GM21526 (cell line): ENCODE data around the gene ATP10A.

Experiments
- ATAC-seq: cut with Tn5 transposase; IDR thresholded peaks from one replicate; pipeline ENCODE4 v1.9.1; 2021; ENCODE audit warnings: moderate library complexity; ENCODE audit not compliant: unreplicated experiment, low FRiP score

Gene ATP10A

DNA sequence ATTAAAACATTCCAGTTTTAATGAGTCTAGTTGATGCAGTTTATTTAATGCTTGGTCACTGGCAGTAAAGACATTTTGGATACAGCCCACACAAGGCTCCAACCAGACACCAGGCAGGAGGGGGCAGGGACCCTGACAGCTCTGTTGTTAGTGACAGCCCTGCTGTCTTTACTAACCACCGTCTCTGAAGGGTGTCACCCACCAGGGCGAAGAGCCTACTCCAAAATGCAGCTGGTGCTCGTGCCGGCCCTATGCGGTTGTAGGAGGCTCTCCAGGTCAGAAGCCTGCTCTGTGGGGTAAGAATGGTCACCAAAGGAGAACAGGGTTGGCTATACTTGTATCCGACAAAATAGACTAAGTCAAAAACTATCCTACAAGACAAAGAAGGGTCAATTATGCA lies 132.2 kb downstream of the ATP10A start:
- ATAC-seq = no peak

DNA sequence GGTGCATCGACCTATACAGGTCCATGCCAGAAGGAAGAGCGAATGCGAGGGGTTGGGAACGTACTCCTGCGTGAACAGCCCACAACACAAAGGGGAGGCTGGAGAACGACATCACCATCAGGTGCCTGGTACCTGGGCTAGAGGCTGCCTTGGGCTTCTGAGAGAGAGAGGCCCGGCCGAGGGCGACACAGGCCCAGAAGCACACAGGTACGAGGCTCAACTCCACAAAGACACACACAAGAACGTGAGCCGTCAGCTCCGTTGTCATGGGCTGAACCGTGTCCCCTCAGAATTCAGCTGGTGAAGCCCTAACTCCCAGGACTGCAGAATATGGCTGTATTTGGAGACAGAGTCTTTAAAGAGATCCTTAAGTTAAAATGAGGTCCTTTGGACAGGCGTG lies 134.3 kb downstream of the ATP10A start:
- ATAC-seq = no peak

DNA sequence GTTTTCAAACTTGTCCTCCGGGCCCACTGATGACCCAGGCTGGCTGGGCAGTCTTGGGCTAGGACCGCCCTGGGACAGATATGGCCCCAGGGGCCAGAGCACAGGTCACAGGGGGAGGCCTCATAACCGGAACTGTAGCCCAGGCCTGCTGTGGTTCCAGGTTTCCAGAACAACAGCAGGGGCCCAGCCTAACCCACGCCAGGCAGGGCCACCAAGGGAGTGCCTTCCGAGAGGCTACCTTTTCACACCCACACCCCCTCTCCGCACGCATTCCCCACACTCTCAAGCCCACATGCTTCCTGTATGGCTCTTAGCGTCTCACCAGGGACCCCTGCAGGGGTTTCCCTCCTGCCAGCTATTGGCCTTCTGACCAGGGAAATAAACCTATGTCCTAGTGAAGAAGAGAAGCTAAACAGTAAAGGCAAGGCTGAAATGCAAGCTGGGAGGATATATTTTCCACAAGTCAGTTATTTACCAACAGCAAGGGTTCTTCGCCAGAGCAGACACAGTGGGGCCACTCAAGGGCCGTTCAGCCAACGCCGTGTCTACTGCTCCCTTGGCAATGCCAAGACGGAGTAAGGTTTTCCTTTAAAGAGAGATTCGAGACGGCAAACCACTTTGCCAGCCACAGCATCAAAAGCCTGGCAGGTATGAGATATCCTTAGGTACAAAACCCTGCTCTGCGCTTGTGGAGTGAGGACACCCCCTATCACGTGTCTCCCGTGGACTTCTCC lies 135.1 kb downstream of the ATP10A start:
- no peak for ATAC-seq

DNA sequence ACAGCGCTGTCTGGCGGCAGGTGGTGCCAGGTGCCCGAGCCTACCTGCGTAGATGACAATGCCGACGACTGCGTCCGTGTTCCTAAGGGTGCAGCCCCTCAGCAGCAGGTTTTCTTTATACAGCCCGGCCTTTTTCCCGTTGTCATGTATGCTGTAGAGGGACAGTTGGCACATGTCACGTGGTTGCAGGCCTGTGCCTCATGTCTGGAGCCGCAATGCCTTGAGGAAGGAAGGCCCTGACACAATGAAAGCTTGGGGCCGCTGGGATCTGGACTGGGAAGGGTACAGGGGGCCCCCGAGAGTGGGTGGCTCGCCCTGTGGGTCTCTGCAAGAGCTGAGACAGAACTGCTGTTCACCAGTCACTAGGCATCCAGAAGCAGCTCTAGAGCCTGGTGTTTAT lies 136.0 kb downstream of the ATP10A start:
- ATAC-seq = no peak

DNA sequence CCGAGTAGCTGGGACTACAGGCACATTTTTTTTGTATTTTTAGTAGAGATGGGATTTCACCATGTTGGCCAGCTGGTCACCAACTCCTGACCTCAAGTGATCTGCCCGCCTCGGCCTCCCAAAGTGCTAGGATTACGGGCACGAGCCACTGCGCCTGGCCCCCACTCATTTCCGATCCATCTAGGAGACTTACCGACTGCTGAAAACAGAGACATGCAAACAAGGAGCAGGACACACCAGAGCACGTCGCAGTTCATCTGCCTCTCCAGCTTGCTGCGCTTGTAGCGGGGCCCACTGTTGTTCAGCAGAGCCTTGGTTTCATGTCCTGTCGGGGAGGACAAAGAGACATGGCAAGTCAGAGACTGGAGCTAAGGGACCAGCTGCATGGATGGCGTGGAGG lies 137.4 kb downstream of the ATP10A start:
- no peak for ATAC-seq

DNA sequence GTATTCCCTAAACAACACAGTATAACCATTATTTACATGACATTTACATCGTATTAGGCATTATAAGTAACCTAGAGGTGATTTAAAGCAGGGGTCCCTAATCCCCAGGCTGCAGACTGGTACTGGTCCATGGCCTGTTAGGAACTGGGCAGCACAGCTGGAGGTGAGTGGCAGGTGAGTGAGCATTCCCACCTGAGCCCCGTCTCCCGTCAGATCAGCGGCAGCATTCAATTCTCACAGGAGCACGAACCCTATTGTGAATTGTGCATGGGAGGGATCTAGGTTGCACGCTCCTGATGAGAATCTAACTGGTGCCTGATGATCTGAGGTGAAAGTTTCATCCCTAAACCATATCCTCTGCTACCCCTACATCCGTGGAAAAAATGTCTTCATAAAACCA lies 138.2 kb downstream of the ATP10A start:
- ATAC-seq = no peak

DNA sequence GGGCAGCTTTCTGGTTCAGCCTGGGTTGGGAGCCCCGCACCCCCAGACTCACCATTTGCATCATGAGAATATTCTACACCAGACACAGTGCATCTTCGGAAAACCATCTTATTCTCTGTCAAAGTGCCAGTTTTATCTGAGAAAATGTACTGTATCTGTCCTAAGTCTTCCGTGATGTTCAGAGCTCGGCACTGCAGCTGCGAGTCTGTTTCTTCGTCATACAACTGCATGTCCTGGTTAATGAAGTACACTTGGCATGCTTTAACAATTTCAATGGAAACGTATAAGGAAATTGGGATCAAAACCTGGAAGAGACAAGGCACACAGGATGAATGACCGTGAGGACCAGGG lies 141.5 kb downstream of the ATP10A start:
- ATAC-seq = no peak

DNA sequence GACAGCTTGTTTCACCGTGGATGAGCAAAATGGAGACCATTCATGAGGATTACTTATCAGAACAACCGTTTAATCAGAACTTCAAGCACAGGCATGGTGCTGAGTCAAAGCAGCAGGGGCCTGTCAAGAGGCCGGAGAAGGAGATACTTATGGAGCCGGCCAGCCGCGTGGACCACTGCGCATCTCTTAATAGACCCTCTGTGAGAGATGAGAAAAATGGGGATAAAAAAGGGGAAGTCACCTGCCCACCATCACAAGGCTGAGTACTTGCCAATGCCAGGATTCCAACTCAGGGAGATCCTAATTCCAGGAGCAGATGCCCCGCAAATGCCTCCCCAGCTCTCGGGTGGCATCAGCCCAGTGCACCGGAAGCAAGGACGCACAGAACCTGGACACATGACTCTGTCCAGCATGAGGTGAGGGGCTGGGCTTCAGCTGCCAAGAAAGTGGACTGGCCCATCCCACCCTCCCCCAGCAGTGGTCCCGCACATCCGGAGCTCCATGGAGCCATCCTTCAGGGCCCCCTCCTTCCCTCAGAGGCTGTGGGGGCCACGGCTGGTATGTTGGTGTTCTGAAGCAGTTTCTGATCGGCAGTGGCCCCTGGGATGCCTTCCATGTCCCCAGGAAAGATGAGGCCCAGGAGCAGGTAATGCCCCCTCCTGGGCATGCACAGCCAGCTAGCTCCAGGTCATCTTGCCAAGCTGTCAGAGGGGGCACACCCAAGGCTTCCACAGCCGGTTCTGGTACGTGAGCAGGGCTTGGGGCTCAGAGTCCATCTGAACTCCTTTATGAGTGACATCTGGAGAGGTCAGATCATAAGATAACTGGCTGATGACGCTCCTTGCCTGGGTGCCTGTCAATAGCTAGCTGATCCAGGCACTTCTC lies 143.8 kb downstream of the ATP10A start:
- no peak for ATAC-seq

DNA sequence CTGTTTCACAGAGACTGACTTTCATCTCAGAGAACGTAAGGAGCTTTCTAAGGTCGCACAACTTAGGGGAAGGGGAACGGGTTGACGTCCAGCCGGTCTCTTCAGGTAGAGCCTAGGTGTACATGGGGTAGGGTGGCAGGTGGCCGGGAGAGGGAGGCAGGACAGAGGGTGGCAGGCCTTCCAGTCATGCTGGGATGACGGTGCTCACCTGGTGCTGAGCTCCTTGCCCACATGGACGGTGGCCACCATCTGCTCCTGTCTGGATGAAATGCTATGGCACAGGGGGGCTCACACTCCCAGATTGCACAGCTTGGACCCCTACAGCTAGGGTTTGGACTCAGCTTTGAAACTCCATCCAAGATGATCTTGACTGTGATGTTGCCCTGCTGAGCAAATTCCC lies 144.5 kb downstream of the ATP10A start:
- no peak for ATAC-seq

DNA sequence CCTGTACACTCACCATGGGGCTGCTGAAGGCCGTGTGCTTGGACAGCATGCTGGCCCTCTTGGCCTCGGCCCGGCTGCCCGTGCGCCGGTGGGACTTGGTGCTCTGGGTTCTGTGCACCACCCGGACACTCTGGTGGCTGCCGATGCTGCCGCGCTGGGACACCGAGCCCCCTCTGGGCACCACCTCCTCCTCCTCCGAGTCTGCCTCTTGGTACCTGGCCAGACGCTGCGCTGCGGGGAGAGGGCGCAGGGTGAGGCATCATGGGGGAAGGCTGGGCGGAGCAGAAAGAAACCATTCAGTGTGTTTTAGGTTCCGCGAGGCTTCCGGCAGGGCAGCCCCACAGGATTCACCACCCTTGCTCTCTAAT lies 145.0 kb downstream of the ATP10A start:
- ATAC-seq = no peak

DNA sequence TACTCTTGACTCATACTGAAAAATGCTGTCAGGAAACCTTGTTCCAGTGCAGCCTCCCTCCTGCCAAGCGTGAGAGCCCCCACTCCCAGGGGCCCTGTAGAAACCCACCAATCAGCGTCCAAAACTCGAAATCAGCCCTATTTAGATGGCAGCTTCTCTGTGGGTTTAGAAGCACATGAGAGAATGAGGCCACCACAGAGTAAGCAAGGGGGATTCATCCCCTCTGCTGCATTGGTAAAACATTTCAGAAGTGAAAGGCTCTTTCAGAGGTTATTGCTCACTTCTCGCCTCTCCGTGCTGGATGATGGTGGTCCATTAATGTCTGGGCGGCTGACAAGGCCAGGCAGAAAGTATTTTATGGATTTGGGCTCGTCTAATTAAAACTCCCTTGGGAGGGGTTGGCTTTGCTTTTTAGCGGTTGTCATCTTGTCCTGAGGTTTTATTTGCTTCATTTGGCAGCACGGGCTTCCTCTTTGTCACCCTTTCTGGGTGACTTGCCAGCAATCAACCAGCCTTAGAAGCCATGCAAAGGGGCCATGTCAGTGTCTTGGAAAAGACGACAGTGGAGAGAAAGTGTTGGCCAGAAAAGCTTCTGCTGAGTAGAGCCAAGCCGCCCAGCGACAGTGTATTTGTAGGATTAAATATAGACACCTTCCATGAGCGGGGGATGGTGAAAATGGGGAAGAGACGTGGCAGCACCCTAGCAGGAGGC lies 145.5 kb downstream of the ATP10A start:
- no peak for ATAC-seq

DNA sequence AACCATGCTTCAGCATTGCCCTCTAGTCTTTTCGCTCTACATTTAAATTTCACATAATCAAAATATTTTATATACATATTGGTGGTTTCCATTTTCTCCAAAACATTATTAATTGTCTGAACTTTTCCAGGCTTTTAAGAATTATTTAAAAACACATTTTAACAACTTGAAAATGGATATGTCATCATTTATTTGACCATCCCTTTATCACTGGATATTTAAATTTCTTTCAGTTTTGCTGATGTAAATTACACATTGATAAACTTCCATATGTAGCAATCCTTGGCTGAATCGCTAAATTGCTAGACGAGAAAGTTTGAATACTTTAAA lies 146.0 kb downstream of the ATP10A start:
- ATAC-seq = no peak

DNA sequence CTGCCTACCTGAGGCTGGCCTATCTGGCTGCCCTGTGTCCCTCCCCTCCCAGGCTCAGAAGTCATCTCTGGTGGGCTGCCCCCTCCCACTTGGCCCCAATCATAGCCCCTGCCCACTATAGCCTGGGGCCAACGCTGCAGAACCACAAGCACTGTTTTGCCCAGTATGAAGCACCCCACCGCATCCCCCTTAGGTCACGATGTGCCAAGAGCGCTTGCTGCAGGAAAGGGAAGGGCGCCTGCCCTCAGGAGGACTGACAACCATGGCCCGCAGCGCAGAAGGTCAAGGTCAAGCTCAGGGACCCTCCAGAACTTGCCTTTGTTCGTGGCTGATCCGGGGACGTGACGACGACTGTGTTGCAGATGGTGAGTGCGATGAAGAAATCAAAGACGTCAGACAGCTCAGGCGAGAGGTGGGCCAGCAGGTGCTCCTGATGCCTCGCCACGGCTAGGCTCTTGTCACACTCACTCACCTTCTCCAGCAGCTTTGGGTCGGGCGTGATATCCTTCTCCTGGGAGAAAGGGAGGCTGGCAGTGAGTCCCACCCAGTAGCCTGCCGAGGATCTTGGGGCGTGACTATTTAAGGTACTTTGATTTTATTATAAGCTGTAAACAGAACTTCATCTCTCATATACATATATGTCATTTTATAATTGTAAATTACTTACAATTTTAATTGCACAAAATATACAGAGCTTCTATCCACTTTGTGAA lies 146.6 kb downstream of the ATP10A start:
- no peak for ATAC-seq

DNA sequence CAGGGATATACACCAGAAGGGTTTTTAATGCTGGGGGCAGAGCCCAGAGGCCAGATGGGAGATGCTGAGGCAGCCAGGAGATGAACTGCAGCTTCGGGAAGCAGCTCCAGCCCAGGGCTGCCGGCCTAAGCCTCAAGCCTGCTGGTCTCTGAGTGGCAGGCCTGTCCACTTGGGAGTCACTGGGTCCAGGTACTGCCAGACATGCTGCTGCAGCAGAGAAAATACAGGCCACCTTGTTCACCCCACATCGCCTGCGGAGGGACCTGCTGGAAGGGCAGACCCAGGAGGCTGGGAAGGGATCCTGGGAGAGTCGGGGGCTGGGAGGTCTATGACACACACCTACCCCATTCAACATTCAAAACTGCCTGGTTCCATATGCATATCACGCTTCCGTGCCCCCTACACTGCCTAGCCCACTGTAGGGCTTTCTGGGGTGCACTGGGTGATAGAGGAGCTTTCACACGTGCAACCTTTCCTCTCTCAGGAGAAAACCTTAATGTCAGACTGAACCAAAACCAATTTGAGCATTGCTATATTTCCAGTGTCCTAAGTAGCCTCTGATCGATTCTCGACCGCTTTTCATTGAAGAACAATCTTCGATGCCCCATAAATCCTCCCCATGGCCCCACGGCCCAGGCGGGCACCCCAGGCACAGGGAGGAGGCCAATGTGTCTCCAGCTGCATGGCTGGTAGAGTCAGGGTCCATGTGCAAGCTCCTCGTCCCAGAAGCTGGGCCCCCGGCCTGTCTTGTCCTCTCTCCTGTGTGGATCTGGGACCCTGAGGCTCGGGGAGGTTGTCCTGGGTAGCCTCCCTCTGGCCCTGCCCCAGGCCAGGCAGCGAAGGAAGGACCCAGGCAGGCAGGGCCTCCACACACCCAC lies 147.4 kb downstream of the ATP10A start:
- no peak for ATAC-seq

DNA sequence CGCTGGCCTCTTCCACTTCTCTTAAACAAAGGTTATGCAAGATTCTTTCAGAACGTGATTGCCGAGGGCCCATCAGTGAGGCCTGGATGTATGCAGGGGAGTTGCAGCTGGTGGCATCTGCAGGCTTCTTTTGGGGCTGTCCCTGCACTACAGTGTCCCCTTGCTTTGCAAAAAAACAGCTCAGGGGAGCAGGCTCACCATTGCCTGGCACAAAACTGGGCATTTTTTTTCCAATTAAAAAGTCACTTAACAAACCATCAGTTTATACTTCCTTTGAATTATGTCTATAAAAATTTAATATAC lies 148.6 kb downstream of the ATP10A start:
- ATAC-seq = no peak

DNA sequence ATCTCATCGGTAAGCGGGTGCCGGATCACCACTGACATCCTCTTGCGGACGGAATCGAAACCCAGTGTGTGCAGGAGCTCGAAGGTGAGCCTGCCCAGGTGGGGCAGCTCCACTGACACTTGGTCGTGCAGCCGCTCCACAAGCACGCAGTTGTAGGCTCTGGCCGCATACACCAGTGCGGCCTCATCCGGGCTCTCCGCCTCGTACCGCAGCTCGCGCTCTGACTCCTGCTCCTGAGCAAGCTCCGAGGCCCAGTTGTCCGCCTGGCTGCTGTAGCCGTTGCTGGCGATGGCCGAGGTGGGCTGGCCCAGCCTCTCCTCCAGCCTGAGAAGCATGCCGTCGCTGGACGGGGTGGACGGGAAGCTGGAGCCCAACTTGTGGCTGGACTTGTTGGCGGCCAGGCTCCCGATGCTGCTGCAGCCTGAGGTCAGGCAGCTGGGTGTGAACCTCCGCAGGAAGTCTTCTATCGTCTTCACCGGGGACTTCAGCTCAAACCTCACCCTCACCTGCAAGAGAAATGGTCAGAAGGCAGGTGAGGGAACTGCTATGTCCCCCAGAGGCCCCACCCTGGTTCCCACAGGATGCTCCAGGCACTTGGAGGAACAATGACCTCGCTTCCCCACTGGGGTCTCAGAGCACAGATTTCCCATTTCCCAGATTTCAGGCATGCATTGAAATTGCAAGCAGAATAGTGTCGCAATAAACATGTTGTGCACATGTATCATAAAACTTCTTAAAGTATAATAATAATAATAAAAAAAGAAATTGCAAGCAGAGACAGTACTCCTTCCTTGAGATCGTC lies 149.2 kb downstream of the ATP10A start:
- no peak for ATAC-seq

DNA sequence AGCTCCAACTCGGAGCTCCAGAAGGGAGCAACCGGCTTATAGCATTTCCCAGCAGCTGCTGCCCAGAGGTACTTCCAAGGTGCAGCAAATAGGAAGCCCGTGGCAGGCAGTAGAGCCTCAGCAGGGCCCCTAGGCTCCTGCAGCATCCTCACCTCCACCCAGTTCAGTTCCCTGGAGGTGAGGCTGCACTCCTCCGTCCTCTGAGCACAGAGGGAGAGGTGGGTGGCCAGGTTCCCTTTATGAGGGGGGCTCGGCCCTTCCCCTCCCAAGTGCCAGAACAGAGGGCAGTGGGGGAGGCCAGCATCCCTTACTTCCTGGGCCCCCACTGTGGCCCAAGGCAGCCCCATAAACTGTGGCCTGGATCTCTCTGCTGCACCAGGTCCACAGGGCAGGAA lies 150.2 kb downstream of the ATP10A start:
- no peak for ATAC-seq

DNA sequence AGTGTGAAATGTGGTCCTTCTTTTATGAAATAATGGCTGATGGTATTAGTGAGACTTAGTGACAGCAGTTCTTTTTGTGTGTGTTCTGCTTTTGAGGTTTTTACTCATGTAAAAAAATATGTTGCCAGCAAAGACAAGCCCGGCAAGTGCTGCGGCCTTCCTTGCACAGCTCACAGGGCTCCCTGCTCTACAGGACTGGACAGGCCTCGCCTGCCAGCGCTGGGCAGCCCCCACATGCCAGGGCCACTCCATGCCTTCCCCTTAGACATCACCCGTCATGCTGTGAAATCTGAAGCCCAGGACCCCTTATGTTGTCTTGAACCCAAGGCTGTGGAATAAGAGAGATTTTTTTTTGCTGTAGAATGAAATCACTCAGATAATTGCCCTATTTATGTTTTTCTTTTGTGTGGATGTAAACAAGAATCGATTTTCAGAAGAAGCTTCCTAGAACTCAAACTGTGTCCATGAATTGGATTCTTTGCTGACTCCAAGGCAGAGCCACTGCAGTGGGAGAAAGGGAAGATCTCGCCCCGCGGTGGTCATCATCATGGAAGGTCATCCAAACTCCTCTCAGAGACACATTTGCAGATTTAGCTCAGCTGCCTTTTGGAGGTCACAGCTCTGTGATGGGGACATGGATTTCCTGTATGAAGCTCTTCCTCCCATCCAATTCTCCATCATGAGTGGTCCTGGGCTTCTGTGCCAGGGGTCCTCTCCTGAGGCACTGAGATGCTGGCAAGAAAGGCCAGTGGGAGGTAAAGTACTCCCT lies 150.8 kb downstream of the ATP10A start:
- no peak for ATAC-seq

DNA sequence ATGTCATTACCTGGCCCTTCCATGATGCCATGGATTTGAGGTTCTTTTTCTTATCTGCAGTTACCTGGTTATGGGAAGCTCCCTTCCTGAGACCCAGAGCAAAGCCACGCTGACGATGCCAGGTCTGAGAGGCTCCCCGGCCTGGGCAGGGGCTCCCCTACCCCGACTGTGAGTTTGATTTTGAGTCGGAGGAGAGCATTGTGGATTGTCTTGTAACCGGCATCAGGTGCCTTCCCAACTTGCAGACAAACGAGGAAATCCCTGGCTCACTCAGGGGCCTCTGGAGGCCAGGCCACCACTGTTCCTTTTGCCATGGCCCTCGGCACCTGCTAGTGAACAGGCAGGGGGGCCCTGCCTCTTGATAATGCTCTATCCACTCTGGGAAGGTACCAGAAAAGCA lies 151.4 kb downstream of the ATP10A start:
- ATAC-seq = no peak
